ENCODE results near the gene MBD4. TPM values are rescaled to one million over a fixed set of nuclear protein-coding genes. Genes with fewer than 3 reads are reported as not detected.

Gene MBD4
- total RNA-seq, 1 experiment from 2014 or later, result 35.8 TPM

DNA sequence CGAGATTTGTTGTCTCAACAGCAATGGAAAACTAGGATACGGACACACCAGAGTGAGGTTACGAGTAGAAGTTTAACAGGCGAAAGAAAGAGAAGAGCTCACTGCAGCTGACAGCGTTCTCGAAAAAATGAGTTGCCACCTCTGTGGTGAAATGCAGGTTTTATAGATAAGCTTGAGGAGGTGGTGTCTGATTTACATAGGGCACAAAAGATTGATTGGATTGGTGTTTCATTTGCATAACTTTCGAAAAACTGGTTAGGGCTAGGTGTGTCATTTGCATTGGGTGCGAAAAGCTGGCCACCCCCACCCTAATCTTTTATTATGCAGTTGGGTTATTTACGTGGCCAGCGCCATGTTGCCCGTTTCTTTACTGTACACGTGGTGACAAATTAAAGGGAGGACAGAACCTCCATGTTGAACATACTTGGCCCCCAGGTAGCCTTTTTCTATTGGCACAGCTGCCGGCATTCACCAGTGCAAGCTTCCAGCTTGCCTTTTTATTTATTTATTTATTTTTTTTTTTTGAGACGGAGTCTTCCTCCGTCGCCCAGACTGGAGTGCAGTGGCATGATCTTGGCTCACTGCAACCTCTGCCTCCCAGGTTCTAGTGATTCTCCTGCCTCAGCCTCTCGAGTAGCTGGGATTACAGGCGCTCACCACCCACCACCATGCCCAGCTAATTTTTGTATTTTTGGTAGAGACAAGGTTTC lies 8.6 kb upstream of the MBD4 start:
- H3K27ac Mint-ChIP-seq (ENCODE audit: low read depth, unreplicated experiment), result no peak overlapping the region

GRCh38 chr3:129446926-129447325 lies 7.2 kb upstream of the MBD4 start:
- no peak for DNase-seq (ENCODE audit: unreplicated experiment)
- Mint-ChIP-seq H3K4me3 (ENCODE audit: unreplicated experiment) (no peak overlapping the region), H3K27me3 (ENCODE audit: insufficient read depth, unreplicated experiment) (no peaks in the 10 kb centered on the region), H3K27ac (ENCODE audit: low read depth, unreplicated experiment) (no peak overlapping the region), H3K9me3 (ENCODE audit: unreplicated experiment) (no peaks in the 10 kb centered on the region), H3K36me3 (ENCODE audit: insufficient read depth, unreplicated experiment) (peaks cover 18% of the 10 kb centered on the region), H3K4me1 (ENCODE audit: insufficient read depth, unreplicated experiment) (peaks cover 22% of the 10 kb centered on the region)
- BruUV-seq (replicated peaks), result no TSS peak
- TF ChIP-seq CTCF (IDR thresholded peaks at IDR 0.05; ENCODE audit: unreplicated experiment), result no peak
- POLR2A ChIA-PET, result no interaction called here
- CTCF ChIA-PET, result no interaction called here
- intact Hi-C loops (cut with micrococcal nuclease), result no loop called here

More for the DNA sequence above, 8.6 kb upstream of the MBD4 start:
- ChIA-PET POLR2A (interaction anchor here (0.6 to 2.9 kb wide), 3 partner anchors 8 to 1039 kb away, joined by 3 to 15 read pairs (median 3); partner anchors contain the start of genes IFT122 and MBD4), CTCF (no interaction called here)
- H3K4me3 Mint-ChIP-seq (ENCODE audit: unreplicated experiment), result no peak overlapping the region
- intact Hi-C loops (cut with micrococcal nuclease), result no loop called here
- peaks cover 11% of the 10 kb centered on the region for H3K4me1 Mint-ChIP-seq (ENCODE audit: insufficient read depth, unreplicated experiment)
- H3K27me3 Mint-ChIP-seq (ENCODE audit: insufficient read depth, unreplicated experiment), result no peaks in the 10 kb centered on the region
- TF ChIP-seq CTCF (IDR thresholded peaks at IDR 0.05; ENCODE audit: unreplicated experiment), result no peak
- BruUV-seq (replicated peaks), result no TSS peak
- no peak for DNase-seq (ENCODE audit: unreplicated experiment)
- no peaks in the 10 kb centered on the region for H3K9me3 Mint-ChIP-seq (ENCODE audit: unreplicated experiment)
- H3K36me3 Mint-ChIP-seq (ENCODE audit: insufficient read depth, unreplicated experiment), result peaks cover 29% of the 10 kb centered on the region

DNA sequence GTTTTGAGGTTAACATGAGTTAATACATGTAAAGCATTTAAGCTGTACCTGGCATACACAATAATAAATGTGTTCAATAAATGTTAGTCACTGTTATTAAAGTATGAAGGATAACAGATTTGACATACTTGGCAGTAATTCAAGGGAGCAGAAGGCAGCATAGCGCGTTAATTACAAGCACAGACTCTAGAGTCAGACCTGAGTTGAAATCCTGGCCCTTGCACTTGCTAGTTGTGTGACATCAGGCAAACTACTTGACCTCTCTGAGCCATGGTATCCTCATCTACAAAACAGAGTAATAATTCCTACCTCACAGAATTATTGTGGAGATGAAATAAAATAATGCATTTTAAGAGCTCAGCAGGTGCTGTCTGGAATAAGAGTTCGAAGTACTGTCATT lies 5.7 kb upstream of the MBD4 start:
- H3K9me3 Mint-ChIP-seq (ENCODE audit: unreplicated experiment), result no peaks in the 10 kb centered on the region
- peaks cover 34% of the 10 kb centered on the region for H3K4me1 Mint-ChIP-seq (ENCODE audit: insufficient read depth, unreplicated experiment)
- H3K27me3 Mint-ChIP-seq (ENCODE audit: insufficient read depth, unreplicated experiment), result no peaks in the 10 kb centered on the region
- no peak overlapping the region for H3K4me3 Mint-ChIP-seq (ENCODE audit: unreplicated experiment)
- ChIA-PET CTCF (interaction anchor here (0.7 kb wide), 1 partner anchor 51 kb away, joined by 3 read pairs; no protein-coding TSS in a partner anchor), POLR2A (interaction anchor here (0.7 kb wide), 2 partner anchors 35 to 1374 kb away, joined by 3 read pairs; no protein-coding TSS in a partner anchor)
- H3K27ac Mint-ChIP-seq (ENCODE audit: low read depth, unreplicated experiment), result no peak overlapping the region
- TF ChIP-seq CTCF (IDR thresholded peaks at IDR 0.05; ENCODE audit: unreplicated experiment), result no peak
- H3K36me3 Mint-ChIP-seq (ENCODE audit: insufficient read depth, unreplicated experiment), result peaks cover 18% of the 10 kb centered on the region
- BruUV-seq (replicated peaks), result no TSS peak
- DNase-seq (ENCODE audit: unreplicated experiment), result no peak
- intact Hi-C loops (cut with micrococcal nuclease), result no loop called here

GRCh38 chr3:129442947-129443346 lies 3.2 kb upstream of the MBD4 start:
- Mint-ChIP-seq H3K9me3 (ENCODE audit: unreplicated experiment) (no peaks in the 10 kb centered on the region), H3K4me1 (ENCODE audit: insufficient read depth, unreplicated experiment) (peaks cover 29% of the 10 kb centered on the region), H3K27me3 (ENCODE audit: insufficient read depth, unreplicated experiment) (no peaks in the 10 kb centered on the region), H3K4me3 (ENCODE audit: unreplicated experiment) (no peak overlapping the region), H3K36me3 (ENCODE audit: insufficient read depth, unreplicated experiment) (peaks cover 14% of the 10 kb centered on the region), H3K27ac (ENCODE audit: low read depth, unreplicated experiment) (peak overlapping the region; percentile 8)
- CTCF ChIA-PET, result interaction anchor here (0.6 to 3.8 kb wide), 4 partner anchors 12 to 499 kb away, joined by 3 to 17 read pairs (median 4); no protein-coding TSS in a partner anchor
- DNase-seq (ENCODE audit: unreplicated experiment), result no peak
- no peak for TF ChIP-seq CTCF (IDR thresholded peaks at IDR 0.05; ENCODE audit: unreplicated experiment)
- intact Hi-C loops (cut with micrococcal nuclease), result no loop called here
- BruUV-seq (replicated peaks), result no TSS peak
- POLR2A ChIA-PET, result interaction anchor here (1.0 to 7.6 kb wide), 7 partner anchors 15 to 449 kb away, joined by 3 to 75 read pairs (median 25); a partner anchor contains a TSS
